BJ (cell line): Measurements from ENCODE around the gene SLK. TPM values are rescaled to one million over a fixed set of nuclear protein-coding genes. Genes with fewer than 3 reads are reported as not detected.

Experiments used
- CTCF ChIA-PET: fragments of 350-600 bp; formaldehyde crosslinking; extraction: SDS; loops from one replicate; lab custom pipeline; 2021; ENCODE audit warnings: antibody characterized with exemption, inconsistent platforms; lab: Yijun Ruan, JAX
- POLR2A ChIA-PET: fragments of 300-600 bp; sonication (Branson Sonifier 250); formaldehyde crosslinking; extraction: SDS; loops from one replicate; lab custom pipeline; 2021; ENCODE audit warnings: antibody characterized with exemption; lab: Charles Lee
- DNase-seq: peaks from one replicate; pipeline ENCODE4 v3.0.0-alpha.2; 2011; ENCODE audit warnings: low read depth
- H3K27me3 ChIP-seq: 2 replicates; pipeline ENCODE4 v1.6.0; 2011; ENCODE audit warnings: low read length; ENCODE audit not compliant: control insufficient read depth, insufficient read depth
- H3K36me3 ChIP-seq: 2 replicates; pipeline ENCODE4 v1.5.1; 2011; ENCODE audit warnings: low read length; ENCODE audit not compliant: control insufficient read depth, insufficient read depth
- H3K4me3 ChIP-seq: 2 replicates; pipeline ENCODE4 v1.5.1; 2011; ENCODE audit warnings: low read depth, mild to moderate bottlenecking, control low read depth, low read length
- polyA plus RNA-seq: library from polyadenylated mRNA; depleted of rRNA; stranded (reverse); fragments of >200 nt; gene quantifications from 2 replicates; pipeline ENCODE4 v1.2.3, GENCODE V29; 2011
- TF ChIP-seq, protein P1 (sequence below): IDR thresholded peaks from 2 replicates; pipeline ENCODE4 v1.5.1; 2011; ENCODE audit warnings: low read depth, mild to moderate bottlenecking, control low read depth, inconsistent platforms, low read length, moderate library complexity; ENCODE audit not compliant: insufficient read depth

Gene SLK
- polyA plus RNA-seq, 1 experiment: 3.5 TPM

- Histone ChIP-seq H3K36me3 (no peaks in the 10 kb centered on the region), H3K4me3 (no peak overlapping the region), H3K27me3 (0 out of 2 replicates have a peak, but pooled peaks cover 2% of the 10 kb centered on the region)
- POLR2A ChIA-PET: no interaction called here
- CTCF ChIA-PET: no interaction called here
- no peak for DNase-seq
- TF ChIP-seq, protein P1, sequence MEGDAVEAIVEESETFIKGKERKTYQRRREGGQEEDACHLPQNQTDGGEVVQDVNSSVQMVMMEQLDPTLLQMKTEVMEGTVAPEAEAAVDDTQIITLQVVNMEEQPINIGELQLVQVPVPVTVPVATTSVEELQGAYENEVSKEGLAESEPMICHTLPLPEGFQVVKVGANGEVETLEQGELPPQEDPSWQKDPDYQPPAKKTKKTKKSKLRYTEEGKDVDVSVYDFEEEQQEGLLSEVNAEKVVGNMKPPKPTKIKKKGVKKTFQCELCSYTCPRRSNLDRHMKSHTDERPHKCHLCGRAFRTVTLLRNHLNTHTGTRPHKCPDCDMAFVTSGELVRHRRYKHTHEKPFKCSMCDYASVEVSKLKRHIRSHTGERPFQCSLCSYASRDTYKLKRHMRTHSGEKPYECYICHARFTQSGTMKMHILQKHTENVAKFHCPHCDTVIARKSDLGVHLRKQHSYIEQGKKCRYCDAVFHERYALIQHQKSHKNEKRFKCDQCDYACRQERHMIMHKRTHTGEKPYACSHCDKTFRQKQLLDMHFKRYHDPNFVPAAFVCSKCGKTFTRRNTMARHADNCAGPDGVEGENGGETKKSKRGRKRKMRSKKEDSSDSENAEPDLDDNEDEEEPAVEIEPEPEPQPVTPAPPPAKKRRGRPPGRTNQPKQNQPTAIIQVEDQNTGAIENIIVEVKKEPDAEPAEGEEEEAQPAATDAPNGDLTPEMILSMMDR: no peak
These were observed 6.8 kb upstream of the SLK start for GRCh38 chr10:103960103-103960502.

DNA sequence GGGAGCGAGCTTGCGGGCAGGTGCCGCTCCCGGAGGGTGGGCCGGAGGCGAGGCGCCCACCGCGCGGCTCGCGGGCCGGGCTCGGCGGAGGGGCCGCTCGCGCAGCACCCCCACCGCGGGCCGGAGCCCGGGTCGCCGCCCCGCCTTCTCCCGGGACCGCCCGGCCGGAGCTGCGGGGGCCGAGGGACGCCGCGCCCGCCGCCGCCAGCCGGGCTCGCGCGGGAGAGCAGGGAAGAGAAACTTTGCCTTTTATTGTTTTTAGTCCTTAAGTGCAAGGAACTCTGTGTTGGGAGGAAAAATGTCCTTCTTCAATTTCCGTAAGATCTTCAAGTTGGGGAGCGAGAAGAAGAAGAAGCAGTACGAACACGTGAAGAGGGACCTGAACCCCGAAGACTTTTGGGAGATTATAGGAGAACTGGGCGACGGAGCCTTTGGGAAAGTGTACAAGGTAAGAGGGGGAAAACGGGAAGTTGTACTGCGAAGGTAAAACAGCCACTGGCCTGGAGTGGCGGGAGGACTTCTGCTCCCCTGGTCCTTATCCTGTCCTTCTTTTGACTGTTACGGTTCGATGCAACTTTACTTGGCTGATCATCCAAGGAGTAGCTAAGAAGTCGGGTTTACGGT lies 620 bp downstream of the SLK start:
- TF ChIP-seq, protein P1: no peak
- Histone ChIP-seq H3K27me3 (no peaks in the 10 kb centered on the region), H3K36me3 (no peaks in the 10 kb centered on the region), H3K4me3 (peak overlapping the region; percentile 60)
- CTCF ChIA-PET: interaction anchor here (1.2 to 1.3 kb wide), 2 partner anchors 22 to 80 kb away, joined by 4 read pairs; no protein-coding TSS in a partner anchor
- DNase-seq: no peak
- POLR2A ChIA-PET: no interaction called here

GRCh38 chr10:103968441-103969391 lies 1.8 kb downstream of the SLK start:
- no peak for DNase-seq
- ChIA-PET POLR2A (no interaction called here), CTCF (interaction anchor here (0.9 to 1.3 kb wide), 3 partner anchors 17 to 81 kb away, joined by 3 to 4 read pairs (median 4); no protein-coding TSS in a partner anchor)
- H3K27me3 ChIP-seq: no peaks in the 10 kb centered on the region
- TF ChIP-seq, protein P1: no peak
- peak overlapping the region; percentile 60 for H3K4me3 ChIP-seq
- H3K36me3 ChIP-seq: no peaks in the 10 kb centered on the region

- ChIA-PET POLR2A (no interaction called here), CTCF (interaction anchor here (0.9 to 1.3 kb wide), 2 partner anchors 16 to 82 kb away, joined by 3 to 4 read pairs; no protein-coding TSS in a partner anchor)
- Histone ChIP-seq H3K4me3 (peak overlapping the region; percentile 60), H3K27me3 (no peaks in the 10 kb centered on the region), H3K36me3 (no peaks in the 10 kb centered on the region)
- TF ChIP-seq, protein P1: no peak
- DNase-seq: no peak
These were observed 2.5 kb downstream of the SLK start for GRCh38 chr10:103969436-103969835.
